NOMO-1 (cell line): ENCODE results near the gene ANKRD53.

ENCODE experiments used
- DNase-seq, 2 experiments: peaks; one replicate each; lab custom pipeline; 2025; ENCODE audit not compliant: unreplicated experiment in 2 of 2; lab: John Stamatoyannopoulos, UW

Gene ANKRD53, protein sequence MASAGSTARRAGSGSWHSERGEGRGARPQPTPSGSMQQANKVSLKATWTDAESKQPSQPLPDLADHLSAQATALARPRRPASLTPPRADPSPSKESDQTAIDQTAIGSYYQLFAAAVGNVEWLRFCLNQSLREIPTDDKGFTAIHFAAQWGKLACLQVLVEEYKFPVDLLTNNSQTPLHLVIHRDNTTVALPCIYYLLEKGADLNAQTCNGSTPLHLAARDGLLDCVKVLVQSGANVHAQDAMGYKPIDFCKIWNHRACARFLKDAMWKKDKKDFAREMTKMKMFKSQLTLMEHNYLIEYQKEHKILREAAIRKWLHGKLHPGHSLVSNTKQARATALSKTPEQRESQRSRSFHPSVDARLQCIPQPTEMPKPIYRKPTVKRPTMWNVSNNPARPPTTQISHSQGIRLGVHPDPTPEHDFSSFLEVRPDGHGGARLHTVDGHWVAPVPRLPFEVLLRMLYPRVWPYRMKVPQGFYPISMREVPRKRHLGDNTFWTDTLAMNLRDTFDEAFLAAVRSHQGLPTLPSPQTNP

DNA sequence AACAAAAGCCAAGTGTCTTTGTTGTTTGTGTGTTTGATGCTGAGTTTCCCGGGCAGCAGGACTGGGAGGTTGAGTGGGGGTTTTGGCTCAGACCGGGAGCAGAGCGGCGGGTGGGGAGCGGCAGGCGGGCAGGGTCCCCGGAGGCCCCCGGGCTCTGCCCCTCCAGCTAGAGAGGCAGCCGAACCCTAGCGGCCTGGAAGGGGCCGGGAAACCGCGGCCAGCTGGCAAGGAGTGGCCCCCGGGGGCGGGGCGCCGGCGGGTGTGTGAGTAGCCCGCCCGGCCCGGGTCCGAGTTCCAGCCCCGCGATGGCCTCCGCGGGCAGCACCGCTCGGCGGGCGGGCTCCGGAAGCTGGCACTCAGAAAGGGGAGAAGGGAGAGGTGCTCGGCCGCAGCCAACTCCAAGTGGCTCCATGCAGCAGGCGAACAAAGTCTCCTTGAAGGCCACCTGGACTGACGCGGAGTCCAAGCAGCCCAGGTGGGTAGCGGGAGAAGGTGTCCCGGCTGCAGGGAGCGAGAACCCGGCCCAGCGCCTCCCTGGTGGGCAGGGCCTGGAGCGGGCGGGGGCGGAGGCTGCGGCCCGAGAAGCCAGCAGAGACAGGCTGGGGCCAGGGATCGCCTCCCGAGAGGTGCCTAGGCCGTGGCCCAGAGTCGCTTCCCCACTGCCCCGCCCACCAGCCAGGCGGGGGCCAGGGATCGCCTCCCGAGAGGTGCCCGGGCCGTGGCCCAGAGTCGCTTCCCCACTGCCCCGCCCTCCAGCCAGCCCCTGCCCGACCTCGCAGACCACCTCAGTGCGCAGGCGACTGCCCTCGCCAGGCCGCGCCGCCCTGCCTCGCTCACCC lies at the start of gene ANKRD53:
ANKRD53 (plus strand) TSS at position 290 of the 839 bp plus-strand sequence; CDS start at position 306, 16 bp downstream.
- no peak for DNase-seq

DNA sequence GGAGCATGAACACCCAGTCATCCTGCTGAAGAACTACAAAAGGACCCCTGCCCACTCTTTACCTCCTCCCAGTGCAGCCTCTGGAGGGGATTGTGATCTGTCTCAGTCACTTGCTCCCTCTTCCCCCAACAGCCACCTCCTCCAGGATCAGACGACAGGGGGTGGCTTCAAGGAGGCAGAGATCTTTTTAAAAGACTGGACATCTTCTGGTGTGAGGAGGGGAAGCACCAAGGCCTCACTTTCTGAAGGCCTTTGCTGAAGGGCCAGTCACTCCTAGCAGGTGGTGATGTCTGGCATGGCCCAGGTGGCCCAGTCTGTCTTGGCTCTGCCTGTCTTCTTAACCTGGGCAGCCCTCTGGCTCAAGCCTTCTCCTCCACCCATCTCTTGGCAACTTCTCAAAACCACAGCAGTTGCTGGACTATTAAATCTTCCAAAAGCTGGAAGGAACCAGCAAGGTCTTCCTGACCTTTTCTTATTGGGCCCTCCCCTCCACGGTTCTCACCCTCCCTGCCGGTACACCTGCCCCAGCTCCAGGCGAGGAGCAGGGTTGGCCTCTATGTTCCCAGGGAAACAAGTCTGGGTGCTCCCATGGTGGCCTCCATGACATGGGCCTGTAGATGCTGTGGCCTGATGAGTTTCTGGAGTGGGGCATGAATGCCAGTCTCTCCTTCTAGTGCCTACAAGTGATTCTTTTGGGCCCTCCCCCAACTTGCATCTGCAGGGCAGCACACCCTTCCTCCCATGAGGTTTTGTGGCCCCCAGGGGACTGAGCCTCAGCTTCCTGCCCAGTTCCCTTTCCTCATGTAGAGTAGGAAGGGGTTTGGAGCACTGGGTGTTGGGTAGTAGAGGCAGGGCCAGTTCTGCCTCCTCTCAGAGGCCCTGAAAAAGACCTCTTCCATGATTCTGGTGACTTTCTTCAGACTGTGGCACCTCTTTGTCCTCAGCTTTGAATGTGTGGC lies 47.8 kb upstream of the ANKRD53 start:
- DNase-seq = no peak

DNA sequence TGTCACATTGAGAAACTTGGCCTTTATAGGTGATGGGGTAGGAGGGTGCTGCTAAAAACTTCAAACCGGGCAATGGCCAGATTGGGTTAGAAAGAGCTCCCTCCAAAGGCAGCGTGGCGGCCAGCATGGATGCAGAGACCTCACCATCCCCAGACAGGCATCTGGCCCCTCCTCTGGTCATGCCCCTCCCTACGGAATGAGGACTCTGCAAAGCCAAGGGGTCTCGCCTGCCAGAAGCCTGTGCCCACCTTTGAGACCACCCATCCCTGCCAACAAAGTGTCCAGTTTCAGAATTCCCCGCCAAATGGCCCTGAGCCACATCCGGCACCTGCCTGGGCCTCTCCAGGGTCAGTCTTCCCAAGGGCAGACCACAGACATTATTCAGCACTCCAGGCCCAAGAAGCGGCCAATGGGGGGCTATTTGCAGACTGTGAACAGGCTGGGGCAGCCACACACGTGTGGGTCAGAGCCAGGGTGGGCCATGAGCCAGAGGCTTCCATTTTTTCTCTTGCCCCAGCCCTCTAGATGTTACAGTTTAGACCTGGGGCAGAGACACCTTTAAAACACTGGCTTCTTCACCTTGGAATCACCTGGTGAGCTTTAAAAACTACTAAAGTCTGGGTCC lies 46.9 kb upstream of the ANKRD53 start:
- no peak for DNase-seq

DNA sequence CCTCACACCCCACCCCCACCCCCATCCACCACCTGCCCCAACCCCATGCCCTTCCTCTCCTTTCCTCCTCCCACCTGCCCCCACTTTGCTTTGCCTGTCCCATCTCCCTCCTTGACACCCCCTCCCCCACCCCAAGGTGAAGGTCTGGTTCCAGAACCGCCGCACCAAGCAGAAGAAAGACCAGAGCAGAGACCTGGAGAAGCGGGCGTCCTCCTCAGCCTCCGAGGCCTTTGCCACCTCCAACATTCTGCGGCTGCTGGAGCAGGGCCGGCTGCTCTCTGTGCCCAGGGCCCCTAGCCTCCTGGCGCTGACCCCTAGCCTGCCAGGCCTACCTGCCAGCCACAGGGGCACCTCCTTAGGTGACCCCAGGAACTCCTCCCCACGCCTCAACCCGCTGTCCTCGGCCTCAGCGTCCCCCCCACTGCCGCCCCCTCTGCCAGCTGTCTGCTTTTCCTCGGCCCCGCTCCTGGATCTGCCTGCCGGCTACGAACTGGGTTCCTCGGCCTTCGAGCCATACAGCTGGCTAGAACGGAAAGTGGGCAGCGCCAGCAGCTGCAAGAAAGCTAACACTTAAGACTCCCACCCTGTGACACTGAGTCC lies 45.7 kb upstream of the ANKRD53 start:
- DNase-seq = no peak

DNA sequence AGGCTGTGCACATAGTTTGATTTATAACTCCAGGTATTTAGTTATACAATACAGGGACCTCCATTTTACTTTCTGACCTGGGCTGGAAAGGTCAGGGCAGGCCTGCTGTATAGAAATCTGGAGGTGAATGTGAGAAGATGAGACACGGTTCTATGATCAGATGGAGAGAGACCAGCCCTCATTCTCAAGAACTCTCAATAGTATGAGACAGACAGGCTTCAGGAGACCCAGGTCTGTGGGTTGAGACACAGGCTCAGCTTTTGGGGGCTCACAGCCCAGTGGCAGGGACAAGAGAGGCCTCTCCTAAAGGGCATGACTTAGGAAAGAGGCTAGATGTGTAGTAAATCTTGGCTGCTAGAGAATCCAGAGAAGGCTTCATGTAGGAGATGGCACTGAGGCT lies 43.4 kb upstream of the ANKRD53 start:
- DNase-seq = no peak

DNA sequence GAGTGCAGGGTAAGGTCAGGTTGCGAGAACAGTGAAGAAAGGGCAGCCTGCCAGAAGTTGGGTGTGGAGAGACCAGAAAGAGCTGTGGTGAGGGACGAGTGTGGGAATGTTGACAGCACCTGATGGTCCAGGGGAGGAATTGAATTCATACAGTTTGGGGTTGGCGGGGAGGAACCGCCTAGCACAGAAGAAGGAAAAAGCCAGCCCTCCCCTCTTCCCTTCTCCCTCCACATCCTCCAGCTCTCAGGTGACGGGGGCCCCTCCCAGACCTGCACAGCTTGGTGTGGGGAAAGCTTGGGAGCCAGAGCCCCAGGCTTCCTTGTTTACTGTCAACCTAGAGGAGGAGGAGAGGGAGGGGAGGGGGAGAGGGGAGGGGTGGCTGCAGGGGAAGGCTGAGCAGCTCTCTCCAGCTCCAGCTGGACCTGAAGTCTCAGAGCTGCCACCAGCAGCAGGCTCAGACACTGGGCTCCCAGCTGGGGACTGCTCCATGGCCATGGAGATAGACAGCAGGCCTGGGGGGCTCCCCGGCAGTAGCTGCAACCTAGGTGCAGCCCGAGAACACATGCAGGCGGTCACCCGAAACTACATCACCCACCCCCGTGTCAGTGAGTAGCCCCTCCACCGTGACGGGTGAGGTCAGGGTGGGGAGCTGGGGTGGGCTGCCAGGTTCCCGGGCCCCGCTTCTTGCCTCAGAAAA lies 42.8 kb upstream of the ANKRD53 start, which contains the start of gene ATP6V1B1:
ATP6V1B1 (plus strand) TSS at position 433 of the 697 bp plus-strand sequence; CDS start at position 488, 55 bp downstream.
- no peak for DNase-seq

DNA sequence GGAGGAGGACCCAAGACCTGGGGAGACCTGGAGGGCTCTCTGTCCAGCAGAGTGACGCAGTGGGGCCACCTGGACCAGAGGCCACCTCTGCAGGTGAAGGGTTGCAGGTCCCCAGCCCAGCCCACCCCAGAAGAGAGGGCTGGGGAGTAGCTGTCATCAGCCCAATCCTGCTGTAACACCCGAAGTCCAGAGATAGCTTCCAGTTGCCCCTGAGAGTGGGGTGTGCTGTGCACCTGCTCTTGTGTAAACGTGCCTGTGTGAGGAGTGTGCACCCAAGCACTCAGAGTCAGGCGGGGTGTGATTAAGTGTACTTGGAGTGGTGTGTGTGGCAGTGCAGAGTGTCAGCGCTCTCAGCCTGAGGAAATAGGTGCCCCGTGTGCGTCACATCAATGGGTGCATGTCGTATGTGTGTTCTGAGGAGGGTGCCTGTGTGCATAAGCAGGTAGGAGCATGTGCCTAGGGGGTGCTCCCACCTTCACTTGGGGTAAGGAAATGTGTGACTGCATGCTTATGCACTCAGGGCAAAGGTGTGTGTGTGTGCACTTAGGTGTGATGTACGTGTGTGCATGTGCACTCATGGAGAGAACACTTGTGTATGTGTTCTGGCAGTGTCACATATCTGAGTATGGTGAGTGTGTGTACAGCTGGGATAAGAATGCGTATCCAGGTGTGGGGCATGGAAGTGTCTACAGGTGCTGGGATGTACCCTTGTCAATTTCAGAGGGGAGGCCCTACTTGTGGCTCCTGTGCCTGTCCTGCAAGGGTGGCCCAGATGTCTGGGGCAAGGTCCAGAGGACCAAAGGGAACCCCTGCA lies 42.1 kb upstream of the ANKRD53 start:
- DNase-seq = no peak

DNA sequence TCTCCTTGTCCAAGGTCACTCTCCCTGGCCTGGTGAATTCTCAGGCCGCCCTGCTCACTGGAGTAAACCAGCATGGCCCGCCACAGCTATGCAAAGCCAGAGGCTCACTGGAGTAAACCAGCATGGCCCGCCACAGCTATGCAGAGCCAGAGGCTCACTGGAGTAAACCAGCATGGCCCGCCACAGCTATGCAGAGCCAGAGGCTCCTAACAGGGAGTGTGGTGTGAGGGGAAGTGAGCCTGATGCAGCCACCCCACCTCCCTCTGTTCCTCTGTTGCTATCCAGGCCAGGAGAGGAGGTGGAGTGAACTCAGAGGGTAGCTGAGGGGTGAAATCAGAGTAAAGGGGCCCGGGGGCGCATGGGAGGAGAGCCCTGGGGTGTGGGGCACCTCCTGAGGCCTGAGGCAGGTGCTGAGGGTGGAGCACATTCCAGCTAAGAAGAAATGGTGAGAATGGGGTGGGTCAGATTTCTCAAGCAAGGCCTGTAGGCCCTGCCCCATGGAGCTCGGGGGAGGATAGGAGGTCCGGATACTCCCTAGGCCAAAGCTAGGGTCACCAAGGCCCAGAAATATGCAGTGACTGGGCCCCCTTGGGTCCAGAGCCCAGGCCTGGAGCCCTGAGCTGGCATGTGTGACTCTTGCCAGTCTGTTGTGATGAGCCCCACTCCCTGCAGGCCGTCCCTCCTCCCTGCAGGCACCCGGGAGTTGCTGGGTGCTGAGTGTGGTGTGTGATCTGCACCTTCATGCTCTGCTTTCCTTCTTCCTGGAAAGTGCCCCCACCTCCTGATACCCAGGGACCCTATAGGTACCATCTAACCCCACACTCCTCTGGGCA lies 41.2 kb upstream of the ANKRD53 start:
- no peak for DNase-seq

DNA sequence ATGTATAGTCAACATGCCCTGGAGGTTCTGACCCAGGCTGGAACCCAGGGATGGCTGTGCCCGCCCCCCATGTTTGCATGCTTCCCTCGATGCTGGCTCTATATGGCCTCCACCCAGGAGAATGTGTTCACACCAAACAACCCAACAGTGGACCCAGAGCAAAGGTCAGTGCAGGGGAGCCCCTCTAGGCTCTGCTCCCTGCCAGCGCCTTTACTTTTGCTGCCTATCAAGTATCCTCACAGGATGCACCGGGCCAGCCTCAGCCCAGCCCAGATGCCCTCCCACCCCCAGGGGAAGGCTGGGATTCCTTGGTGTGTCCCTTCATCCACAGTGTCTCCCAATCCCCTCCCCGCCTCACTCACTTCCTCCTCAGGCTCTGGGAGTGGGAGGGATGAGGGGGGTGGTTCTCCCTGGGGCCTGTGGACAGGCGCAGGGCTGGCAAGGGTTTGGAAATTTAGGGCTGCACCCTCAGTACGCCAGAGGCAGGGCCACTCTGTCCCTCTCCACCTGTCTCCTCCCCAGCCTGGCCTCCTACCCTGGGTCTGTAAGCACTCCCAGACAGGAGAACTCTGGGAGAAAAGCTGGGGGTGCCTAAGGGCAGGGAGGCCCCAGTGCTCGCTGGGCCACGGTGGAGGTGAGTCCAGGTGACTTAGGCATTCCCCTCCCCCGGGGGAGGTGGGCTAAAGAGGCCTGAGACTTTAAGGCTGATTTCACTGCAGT lies 40.4 kb upstream of the ANKRD53 start:
- DNase-seq = no peak

DNA sequence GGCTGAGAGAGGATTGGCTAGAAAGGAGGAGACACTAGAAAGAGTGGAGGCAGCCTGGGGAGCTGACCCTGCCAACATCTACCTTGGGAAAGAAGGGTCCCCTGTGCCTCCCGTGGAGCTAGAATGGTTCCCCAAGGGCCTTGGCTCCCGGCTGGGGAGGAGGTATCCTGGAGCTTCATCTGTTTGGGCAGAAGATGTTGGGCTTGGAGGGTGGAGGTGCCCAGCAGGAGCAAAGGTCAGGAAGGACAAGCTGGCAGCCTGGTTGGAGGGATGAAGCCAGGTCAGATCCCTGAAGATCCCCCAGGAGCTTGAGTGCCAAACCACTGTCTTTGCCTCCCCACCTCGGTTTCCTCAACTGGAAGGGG lies 39.9 kb upstream of the ANKRD53 start:
- no peak for DNase-seq

DNA sequence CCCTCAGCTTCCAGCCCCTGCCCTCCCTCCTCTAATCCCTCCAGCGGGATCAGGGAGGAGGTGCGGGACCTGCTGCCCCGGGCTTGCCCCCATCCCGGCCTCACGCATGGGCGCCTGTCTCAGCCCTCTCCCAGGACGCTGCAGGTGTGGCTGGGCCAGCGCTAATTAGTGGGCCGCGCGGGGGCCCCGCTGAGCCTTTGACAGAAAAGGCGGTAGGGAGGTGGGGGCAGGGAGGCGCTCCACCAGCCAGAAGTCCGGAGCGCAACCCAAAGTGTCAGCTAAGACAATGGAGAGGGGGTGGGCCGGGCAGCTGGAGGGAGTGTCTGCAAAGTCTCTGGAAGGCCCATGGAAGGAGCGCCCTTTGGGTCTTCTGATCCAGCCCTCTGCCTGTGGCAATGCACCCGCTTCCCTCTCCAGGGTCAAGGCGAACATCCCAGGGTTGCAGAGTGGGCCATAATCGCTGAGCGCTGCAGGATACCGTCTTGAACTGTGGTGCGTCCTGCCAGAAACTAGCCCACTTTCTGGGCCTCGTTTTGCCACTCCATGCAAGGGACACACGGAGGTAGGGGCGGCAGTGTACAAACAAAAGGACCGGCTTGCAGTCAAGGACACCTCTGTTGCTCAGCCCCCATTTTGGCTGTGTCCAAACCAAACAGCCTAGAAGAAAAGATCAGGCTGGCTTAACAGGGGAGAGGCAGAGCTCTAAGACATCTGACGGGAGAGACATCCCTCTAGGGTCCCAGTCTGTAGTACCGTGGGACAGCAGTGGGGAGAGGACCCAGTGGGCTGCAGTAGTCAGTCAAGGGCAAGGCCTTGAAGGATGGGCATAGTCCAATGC lies 39.2 kb upstream of the ANKRD53 start:
- no peak for DNase-seq

DNA sequence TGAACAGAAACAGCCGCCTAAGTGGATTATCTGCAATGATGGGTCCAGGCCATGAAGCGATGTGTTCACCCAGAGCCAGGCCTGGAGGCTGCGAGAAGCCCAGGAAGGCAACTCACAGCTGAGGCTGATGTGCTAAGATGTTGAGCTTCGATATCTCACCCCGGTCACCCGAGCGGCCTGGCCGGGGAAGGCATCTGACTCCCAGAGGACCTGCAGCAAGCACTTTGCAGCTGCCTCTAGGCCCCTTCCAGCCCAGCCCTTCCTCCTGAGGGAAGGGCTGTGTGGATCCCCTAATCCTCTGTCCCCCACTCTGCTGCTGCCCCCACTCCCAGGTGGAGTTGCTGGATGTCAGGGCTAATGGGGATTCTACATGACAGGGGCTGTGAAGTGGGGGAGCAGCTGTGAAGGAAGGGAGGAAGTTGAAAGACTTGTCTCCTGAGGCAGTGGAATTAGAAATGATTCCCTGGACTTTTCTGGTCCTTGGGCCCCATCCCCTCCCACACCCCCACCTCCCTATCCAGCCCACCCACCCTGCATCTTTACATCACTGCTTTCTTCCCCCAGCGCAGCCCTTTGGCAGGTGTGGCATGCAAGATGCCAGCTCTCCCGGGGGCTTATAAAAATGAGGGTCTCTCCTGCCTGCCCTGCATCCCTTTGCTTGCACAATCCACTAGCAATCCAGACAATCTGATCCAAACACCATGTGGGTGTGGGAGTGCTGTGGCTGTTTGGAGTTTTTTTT lies 38.4 kb upstream of the ANKRD53 start:
- no peak for DNase-seq

DNA sequence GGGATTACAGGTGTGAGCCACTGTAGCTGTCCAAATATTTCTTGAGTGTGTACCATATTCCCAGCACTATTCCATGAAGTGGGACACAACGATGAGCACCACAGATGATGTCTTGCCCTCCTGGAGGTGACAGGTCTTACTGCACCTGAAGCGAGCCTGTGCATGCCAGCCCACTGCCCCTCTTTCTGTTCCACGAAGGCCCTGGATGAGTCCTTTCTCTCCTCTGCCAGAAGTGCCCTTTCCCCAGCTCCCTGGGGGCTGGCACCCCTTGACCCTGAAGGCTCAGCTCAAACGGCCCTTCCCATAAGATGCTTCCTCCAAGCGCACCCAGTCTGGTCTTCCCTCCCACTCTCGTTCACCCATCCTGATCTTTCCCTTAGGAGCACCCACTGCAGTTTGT lies 37.2 kb upstream of the ANKRD53 start:
- no peak for DNase-seq

DNA sequence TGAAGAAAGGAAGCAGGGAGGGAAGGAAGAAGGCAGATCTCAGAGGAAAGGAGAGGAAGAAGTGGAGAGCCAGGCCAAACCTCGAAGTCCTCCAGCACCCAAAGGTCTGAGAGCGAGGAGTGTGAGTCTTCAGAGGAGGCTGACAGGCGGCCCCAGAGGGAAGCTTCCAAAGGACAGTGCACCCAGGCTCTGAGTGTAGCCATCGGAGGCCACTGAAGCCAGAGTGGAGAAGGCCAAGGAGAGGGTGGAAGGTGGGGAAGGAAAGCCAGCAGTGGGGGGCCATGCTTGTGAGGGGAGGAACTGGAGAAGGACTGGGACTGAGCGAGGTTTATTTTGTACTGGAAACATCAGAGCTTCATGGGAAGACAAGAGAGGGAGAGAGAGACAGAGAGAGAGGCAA lies 36.7 kb upstream of the ANKRD53 start:
- DNase-seq = no peak
